HG02571 (cell line): ENCODE data around the gene PHF13.
"Not testable (repeated sequence)": the region's sequence is repeated elsewhere in the genome, so short reads cannot be mapped to it uniquely, and the experiment has no call there.

ENCODE experiments used
- ATAC-seq: cut with Tn5 transposase; IDR thresholded peaks from one replicate; pipeline ENCODE4 v1.9.1; 2021; ENCODE audit warnings: mild to moderate bottlenecking, moderate library complexity; ENCODE audit not compliant: unreplicated experiment

PHF13 gene

GRCh38 chr1:6586404-6586816 lies 27.1 kb upstream of the PHF13 start:
- ATAC-seq = no peak

DNA sequence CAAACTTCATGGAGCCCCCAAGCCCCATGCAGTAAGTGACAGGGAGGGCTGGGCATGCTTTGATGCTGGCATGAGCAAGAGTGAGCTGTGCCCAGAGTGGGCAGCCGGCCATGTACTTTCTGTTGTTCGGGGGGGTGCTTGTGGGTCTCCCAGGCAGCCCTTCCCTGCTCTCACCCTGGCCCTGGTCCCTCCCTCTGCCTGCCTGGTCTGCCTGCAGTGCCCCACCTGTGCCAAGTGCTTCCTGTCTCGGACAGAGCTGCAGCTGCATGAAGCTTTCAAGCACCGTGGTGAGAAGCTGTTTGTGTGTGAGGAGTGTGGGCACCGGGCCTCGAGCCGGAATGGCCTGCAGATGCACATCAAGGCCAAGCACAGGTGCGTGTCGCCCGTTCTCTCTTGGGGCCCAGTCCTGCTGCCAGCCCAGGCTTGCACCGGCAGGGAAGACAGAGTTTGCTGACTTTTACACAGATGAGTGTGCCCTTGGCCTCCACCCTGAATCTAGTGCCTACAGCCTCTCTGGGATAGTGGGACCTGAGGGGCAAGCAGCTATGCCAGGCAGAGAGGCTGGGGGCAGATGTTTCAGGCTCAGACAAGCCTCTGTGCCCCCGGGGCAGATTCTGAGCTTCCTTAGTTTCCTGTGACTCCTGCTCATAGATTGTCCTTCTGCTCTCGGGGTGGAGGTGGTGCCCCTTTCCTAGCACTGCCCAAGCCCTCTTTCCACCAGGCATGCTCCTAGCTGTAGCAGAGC lies 26.1 kb upstream of the PHF13 start:
- ATAC-seq = no peak

DNA sequence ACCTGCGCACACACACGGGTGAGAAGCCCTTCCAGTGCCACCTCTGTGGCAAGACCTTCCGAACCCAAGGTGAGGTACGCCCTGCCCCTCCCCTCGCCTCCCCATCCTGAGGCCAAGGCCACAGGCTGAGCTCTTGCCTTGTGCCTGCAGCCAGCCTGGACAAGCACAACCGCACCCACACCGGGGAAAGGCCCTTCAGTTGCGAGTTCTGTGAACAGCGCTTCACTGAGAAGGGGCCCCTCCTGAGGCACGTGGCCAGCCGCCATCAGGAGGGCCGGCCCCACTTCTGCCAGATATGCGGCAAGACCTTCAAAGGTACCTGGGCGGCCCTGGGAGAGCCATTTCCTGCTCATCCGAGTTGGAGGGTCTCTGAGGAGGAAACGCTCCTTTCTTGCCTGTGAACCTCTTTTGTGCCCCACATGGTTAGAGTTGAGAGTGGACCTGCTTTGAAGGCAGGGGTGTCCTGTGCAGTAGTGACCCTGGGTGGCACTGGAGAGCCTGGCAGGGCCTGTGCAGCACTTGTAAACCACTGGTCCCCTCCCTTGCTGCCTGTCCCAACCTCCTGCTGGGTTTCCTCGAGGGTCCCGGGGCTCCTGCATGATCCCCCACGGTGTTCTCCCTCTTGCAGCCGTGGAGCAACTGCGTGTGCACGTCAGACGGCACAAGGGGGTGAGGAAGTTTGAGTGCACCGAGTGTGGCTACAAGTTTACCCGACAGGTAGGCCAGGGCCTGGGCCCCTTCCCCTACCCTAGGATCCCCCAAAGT lies 25.2 kb upstream of the PHF13 start:
- ATAC-seq = no peak

DNA sequence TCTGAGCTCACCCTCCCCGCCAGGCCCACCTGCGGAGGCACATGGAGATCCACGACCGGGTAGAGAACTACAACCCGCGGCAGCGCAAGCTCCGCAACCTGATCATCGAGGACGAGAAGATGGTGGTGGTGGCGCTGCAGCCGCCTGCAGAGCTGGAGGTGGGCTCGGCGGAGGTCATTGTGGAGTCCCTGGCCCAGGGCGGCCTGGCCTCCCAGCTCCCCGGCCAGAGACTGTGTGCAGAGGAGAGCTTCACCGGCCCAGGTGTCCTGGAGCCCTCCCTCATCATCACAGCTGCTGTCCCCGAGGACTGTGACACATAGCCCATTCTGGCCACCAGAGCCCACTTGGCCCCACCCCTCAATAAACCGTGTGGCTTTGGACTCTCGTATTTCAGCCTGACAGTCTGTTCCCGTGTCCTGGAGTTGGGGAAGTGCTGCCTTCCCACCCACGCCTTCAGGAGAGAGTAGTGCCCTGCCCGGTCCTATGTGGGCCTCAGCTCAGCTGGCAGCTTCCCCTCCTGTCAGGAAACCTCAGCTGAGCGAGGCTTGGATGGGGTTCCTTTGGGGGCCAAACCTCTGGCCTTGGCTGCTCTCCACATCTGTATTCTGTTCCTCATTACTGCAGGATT lies 24.5 kb upstream of the PHF13 start:
- ATAC-seq = no peak

DNA sequence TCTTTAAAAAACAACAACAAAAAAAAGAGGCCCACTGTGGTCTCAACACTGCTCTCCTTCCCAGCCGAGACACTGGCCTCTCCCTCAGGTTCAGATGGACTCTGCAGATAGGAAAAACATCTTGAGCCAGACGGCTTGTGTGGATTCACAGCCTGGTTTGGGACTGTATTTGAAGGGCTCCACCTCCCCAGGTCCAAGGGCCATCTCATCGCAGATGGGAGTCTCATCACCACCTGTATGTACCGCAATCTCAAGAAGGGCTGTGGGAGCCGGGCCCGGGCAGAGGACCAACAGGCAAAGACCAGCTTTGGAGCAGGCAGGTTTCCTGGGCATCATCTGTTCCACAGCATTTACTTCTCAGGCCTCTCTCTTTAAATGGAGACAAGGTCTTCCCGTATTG lies 23.5 kb upstream of the PHF13 start:
- no peak for ATAC-seq

GRCh38 chr1:6591222-6591621 lies 22.3 kb upstream of the PHF13 start:
- ATAC-seq = no peak

DNA sequence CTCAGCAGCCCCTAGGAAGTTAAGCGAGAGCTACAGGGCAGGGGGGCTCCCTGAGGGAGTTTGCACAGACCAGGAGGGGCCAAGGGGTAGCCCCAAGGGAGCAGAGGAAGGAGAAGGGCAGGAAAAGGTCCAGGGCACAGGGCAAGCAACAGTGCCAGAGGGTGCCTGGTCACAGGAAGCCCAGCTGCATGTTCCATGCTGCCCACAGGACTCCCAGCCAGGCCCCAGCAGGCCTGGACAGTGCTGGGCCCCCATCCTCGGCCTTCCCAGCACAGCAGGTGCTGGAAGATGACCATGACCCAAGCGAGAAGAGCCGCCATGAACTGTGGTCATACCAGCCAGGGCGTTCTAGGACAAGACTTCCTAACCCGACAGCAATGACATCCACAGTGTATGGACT lies 21.9 kb upstream of the PHF13 start:
- no peak for ATAC-seq

DNA sequence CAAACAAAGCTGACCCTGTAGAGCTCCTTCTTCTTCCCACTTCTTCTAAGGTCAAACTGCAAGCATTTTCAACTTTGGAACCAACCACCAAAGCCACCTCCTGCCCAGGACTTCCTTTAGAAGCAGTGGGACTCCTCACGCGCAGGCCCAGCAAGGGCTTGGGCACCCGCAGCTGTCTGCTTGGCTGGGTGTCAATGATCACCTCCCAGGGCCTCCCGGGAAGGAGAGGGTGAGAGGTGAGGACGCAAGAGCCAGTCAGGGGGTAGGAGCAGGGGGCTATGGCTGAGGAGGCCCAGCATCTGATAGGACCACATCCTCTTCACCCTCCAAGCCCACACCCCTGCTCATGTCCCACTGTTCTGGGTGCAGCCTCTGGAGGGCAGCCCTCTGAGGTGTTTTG lies 21.1 kb upstream of the PHF13 start:
- ATAC-seq = no peak

DNA sequence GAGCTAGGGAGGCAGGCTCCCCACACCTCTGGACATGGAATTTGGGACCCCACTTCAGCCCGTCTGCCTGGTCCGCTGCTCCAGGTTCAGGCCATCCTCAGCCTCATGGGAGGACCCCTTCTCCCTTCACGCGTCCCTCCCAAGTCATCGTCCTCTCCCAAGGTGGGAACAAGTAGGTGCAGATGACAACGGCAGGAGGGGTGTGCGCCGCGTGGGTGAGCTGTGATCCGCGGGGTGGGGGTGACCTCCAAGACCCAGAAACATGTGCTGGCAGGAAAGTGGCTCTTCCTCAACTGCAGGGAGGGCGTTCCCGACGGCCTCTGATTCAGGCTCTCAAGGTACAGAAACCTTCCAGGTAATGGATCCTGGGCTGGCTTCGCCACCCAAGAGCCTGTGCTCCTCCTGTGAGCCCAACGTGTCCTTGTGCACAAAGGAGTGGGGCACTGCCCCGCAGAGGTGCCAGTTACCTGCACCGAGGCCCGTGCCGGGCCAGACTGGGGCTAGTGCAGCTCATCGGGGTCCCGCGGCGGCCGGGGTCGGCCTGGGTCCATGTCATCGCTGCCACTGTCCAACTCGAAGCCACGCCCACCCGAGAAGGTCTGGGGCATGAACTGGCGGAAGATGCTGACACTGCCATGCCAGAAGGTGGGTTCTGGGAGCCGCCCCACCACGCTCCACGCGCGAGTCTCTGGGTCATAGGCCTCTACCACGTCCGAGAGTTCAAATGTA lies 20.5 kb upstream of the PHF13 start:
- no peak for ATAC-seq

- ATAC-seq = no peak
Measured at GRCh38 chr1:6593810-6594209, 19.7 kb upstream of the PHF13 start.

DNA sequence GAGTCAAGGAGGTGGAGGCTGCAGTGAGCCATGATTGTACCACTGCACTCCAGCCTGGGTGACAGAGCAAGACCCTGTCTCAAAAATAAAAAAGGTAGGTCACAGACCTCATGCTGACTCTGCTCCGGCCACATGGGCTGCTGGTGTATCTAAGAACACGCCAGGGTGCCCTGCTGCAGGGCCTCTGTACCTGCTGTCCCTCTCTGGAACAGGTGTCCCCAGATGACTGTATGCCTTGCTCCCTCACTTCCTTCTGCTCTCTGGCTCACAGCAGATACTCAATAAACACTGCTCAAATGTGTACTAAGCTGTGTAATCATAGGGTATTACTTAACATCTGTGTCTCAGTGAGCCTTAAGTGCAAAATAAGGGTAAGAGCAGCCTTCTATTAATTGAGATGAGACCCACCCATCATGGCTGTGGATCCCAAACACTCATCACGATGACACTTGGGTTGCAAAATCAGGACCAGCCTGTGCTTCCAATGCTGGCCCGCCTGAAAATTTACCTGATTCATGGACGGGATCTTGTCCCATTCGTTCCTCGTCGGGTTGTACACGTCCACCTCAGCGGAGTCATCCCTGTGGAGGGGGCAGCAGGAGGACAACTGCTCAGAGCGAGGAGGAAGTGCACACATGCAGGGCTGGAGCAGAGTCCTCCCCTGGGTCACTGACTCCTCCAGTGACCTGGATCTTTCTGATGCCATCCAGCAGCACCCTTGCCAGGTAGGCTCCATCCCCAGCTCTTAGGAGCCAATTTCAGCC lies 18.4 kb upstream of the PHF13 start:
- ATAC-seq = no peak

DNA sequence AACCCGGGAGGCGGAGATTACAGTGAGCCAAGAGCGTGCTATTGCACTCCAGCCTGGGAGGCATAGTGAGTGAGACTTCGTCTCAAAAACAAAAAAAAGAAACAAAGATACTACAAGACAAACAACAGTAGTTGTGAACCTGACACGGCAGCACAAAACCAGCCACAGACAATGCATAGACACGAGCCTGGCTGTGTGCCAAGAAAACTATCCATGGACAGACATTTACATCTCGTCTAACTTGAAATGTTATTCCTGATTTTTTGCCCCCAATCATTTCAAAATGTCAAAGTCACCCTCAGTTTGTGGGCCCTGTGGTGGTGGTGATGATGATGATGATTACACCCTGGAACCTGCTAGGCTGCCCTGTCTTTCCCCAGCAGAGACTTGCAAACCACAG lies 17.2 kb upstream of the PHF13 start:
- no peak for ATAC-seq

GRCh38 chr1:6596886-6597776 lies 16.4 kb upstream of the PHF13 start:
- no peak for ATAC-seq

GRCh38 chr1:6597777-6598131 lies 15.8 kb upstream of the PHF13 start:
- no peak for ATAC-seq

- no peak for ATAC-seq
Measured at GRCh38 chr1:6599141-6599975, 14.2 kb upstream of the PHF13 start.

DNA sequence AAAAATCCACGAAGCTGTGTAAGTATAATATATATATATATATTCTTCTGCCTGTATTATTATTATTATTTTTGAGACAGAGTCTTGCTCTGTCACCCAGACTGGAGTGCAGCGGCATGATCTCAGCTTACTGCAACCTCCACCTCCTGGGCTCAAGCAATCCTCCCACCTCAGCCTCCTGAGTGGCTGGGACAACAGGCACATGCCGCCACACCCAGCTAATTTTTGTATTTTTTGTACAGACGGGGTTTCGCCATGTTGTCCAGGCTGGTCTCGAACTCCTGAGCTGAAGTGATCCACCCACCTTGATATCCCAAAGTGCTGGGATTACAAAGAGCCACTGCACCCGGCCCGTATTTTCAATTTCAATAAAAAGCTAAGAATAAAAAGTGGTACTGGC lies 13.5 kb upstream of the PHF13 start:
- not testable (repeated sequence) for ATAC-seq

- no peak for ATAC-seq
Measured at GRCh38 chr1:6600410-6601048, 13.0 kb upstream of the PHF13 start.
